ENCODE results near the gene PREX1.

The PREX1 gene

DNA sequence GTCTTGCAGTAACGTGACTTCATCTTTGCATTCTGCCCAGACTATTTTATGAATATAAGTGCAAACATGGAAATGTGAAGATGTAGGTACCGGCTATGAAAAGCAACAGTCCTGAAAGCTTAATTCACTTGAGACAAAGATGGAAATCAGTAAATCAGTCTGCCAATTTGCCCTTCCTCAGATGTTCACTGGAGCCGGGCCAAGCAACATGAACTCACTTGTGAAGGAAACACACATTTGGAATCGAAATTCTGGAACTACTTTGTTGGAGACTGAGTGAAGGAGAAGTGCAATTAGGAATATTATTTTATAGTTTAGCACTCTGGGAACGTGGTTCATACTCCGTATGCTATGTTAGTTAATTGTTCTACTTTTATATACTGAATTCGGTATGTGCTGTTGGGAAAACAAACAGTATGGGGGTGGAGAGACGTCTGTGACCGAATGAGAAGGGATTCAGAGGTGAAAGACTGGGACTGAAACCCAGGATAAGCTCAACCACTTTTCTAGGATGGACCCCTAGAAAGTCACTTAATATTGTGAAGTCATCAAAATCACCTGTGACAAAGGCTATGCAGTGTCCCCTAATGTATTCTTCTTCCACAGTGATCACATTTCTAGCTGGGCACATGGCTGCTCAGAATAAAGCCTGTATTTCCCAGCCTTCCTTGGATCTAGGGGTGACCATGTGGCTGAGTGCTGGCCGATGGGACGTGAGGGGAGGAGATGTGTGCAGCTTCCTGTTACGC is 95.5 kb downstream of the PREX1 start:
- no peak for DNase-seq (ENCODE audit: low spot score)

DNA sequence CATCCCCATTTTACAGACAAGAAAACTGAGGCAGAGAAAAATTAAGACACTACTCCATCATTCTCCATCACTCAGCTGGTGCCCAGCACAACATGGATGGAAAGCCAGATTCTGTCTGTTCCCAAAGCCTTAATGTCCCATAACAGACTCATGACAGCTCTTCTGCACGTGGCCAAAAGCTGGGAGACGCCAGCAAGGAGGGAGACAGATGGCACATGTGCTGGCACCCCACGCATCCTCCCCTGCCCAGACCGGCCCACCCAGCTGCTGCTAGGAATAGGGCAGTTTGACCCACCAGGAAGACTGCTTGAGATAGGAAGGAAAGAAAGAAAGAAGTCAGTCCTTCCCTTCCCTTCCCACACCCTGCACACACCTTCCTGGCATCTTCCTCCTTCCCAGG is 96.3 kb downstream of the PREX1 start:
- no peak for DNase-seq (ENCODE audit: low spot score)

DNA sequence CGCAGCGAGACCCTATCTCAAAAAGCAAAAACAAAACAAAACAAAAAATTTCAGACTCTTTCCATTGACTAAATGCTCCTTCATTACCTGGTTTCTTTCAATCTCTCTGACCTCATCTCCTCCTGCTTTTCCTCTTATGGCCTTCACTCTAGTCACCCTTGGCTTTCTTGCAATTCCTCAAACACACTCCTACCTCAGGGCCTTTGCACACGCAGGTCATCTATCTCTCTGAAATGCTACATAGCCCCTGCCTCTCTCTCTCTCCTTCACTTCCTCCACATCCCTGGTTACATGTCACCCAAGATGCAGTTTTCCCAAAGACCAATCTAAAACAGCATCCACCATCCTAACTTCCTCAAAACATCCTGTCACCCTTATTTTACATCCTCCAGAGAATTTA is 96.8 kb downstream of the PREX1 start:
- no peak for DNase-seq (ENCODE audit: low spot score)

DNA sequence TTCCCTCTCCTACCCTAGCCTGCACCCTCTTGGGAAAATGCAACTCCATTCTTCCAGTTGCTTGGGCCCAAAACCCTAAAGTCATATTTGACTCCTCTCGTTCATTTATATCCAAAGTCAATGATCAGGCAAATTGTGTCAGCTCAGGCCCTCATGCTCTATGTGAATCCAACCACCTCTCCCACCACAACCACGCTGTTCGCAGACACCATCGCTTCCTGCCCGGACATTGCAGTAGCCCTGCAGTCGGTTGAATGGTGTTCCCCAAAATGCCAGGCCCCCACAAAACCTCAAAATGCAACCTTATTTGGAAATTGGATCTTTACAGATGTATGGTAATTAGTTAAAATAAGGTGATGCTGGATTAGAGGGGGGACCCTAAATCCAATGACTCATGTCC is 98.3 kb downstream of the PREX1 start:
- no peak for DNase-seq (ENCODE audit: low spot score)

DNA sequence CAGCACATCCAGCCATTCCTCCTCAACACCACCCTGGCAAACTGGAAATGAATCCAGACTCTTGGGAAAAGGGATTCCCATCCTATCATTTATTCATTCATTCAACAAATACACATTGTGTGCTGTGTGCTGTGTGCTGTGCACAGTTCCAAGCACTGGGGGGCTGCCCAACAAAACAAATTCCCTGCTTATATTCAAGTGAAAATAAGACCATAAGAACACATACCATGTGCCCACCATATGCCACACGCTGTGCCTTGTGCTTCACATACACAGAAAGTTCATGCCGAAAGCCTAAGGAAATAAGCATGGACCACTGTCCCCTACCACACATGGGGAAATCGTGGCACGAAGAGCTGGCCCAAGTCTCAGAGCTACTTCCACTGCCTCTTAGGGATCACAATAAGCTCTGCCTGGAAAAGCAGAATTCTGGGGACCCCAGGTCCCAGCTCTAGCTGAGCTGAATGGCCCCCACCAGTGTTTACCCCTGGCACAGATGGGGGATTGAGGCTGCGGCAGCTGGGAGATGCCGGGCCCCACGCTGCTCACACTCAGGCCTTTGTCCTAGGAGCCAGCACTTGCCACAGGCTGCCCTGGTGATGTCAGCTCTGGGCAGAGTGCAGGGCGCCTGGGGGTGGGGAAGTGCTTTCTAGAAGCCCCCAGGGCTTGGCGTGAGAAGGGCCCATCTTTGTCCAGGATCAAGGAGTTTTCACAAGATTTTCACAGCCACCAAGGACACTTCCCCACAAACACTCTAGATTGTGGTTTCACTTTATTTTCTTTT is 99.6 kb downstream of the PREX1 start:
- DNase-seq (ENCODE audit: low spot score): no peak

DNA sequence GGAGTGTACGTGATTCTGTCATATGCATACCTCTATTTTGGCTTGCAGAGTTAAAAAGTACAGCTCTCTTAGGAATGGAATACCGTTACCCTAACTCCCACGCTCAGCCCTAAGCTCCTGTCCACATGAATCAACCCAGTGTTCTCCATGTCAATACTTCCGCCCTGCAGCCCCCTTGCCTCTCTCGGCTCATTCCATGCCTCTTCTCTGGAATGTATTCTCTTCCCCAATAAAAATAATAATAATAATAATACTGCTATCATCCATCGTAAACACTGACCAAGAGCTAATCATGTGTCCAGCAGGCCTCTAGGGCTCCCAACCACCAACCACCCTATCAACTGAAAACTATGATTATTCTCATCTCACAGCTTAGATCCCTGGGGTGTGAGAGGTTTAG is 100.6 kb downstream of the PREX1 start:
- DNase-seq (ENCODE audit: low spot score): no peak

DNA sequence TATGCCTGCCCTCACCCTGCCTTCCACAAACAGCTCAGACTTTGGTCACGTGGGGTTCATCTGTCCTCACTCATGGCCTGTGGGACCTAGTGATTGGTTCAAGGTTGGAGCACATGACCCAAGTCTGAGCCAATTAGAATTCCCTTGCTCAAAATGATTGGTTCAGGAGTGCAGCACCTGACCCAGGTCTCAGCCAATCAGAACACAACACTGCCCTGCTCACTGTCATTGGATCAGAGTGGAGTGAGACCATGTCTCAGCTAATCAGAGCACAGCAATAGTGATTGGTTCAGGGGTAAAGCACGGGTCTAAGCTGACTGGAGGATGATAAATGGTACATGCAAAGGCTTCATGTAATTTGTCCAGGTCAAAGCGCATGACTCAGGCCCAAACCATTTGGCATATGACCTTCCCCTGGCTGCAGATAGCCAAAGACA is 102.2 kb downstream of the PREX1 start:
- DNase-seq (ENCODE audit: low spot score): peak; percentile 9

DNA sequence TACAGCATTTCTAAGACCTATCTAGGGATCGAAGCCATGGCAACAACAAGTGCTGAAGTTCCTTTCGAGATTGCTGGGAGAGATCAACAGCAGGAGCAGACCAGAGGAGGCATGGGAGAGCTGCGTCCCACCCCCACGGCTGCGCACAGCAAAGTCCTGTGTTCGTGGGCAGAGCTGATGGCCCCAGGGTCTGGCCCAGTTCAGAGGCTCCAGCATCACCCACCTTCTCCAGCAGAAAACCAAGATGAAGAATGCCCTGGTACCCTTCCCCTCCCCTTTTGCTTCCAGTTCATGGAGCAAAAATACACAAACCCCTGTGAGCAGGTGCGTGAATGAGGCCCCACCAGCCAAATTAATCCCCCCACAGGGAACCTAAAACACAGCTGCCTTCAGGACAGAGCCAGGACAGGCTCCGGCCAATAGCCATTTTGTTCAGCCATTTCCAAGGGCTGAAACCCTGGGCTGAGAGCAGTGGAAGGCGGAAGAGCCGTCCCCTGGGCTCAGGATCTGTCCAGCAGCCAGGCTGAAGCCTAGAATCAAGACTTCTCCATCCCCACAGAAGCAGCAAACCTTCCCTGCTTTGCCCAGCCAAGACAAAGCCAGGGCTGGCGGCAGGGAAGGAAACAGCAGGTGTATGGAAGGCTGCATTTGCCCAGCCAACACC is 102.8 kb downstream of the PREX1 start:
- no peak for DNase-seq (ENCODE audit: low spot score)

DNA sequence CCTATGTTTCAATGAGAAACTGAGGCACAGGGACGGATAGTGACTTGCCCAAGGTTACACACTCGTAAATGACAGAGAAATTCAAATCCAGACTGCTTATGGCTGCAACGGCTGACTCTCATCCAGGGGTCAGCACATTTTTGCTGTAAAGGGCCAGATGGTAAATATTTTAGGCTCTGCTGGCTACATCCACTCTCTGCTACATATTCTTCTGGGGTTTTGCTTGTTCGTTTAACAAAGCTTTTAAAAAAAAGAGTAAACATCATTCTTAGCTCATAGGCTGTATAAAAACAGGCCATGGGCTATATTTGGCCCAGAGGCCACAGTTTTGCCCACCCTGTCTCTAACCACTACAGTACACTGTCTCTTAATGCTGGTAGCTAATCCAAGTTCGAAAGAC is 103.4 kb downstream of the PREX1 start:
- no peak for DNase-seq (ENCODE audit: low spot score)

DNA sequence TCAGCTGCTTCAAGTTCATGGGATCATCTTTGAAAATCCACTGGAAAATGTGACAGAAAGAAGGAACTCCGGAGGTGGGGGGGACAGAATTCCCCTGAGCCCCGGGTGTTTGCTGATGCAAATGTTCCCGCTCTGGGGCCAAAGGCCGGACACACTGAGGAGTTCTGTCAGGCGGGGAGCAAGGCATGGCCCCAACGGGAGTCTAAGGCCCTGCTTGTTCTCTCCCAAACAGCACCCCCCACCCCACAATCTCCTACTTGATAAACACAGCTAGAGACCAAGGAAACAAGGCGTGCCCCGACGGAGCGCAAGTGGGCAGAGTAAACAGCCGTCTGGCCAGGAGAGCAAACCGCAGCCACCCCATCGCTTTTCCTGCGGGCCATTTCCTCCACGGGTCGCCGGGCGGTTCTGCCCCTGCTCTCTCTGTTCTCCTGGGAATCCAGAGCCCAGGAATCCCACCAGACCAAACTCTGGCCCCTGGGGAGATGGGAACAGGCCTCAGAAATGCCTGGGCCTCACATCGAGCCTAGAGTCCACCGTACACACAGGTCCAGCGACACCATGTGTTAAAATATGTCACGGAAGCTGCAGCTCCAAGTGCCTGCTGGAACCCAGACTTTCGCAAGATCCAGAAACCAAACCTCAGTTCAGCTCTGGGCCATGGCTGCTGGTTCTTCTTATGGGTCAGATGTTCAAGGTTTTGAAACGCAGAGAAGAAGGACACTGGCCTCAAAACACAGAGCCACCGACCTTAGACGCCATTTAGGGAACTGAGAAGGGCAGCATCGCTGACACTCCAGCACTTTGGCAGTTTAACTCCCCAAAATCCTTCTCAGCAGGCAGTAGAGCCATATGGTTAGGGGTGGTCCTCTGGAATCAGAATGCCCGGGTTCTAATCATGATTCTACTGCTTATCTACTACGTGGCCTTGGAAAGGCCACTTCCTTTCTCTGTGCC is 104.2 kb downstream of the PREX1 start:
- DNase-seq (ENCODE audit: low spot score): no peak

DNA sequence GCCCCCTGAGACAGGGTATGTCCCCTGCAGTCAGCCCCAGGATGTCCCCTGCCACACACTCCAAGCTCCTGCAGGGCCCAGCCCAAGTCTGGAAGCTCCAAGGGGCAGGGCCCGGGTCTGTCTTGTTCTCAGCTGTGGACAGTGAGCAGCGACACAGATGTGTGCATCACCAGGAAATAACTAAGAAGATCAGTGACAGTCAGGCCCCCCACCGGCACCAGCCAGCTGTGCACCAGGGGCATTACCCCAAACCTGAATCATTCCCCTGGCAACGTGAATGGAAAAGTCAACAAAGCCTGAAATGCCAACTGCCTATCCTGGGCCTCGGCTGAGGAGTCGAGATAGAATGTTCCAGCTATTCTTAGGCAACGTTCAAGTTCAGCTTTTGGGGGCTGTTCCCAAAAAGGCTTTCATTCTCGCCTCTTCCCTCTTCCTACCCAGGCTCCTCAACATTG is 105.0 kb downstream of the PREX1 start:
- no peak for DNase-seq (ENCODE audit: low spot score)

DNA sequence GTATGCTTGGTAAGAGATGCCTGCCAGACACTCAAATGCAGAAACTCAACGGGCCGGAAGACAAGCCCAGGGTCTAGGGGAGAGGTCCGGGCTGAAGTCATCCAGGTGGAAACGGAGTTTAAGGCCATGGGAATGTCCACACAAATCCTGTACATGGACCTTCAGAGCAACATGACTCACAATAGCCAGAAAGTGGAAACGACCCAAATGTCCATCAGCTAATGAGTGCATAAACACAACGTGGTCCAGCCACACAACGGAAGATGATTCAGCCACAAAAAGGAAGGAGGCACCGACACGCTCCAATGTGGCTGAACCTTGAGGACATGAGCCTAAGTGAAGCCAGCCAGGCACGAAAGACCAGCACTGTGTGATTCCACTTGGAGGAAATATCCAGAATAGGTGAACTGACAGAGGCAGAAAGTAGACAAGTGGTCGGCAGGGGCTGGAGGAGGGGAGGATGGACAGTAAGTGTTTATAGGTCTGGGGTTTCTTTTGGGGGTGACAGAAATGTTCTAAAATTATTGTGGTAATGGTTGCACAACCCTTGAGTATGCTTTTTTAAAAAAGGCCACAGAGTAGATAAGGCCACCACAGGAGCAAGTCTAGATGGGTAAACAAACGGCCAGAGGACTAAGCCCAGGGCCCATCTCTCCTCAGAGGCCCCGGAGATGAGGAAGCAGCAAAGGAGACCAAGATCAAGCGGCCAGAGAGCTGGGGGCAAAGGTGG is 105.6 kb downstream of the PREX1 start:
- DNase-seq (ENCODE audit: low spot score): no peak

DNA sequence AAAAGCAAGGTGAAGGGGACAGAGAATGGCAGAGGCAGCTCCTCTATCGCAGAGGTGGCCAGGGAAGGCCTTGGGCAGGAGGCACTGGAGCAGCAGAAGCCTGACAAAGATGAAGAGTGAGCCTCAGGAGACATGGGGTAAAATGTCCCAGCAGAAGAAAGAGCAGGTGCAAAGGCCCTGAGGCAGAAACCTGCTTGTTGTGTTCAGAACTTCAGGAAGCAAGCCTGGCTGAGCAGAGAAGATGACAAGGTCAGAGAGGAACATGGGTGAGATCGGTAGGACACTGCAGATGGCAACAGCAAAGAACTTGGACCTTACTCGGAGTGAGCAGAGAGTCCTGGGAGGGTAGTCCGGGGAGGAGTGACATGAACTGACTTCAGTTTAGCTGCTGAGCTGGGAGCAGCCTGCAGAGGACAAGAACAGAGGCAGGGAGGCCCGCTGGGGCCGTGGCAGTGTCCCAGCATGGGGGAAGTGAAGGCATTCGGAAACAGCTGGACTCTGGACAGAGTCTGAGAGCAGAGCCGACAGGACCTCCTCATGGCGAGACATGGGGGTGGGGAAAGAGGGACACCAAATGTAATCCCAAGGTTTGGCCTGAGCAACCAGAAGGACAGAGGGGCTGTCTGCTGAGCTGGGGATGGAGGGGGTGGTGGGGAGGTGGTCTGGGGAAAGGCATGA is 106.3 kb downstream of the PREX1 start:
- DNase-seq (ENCODE audit: low spot score): no peak

DNA sequence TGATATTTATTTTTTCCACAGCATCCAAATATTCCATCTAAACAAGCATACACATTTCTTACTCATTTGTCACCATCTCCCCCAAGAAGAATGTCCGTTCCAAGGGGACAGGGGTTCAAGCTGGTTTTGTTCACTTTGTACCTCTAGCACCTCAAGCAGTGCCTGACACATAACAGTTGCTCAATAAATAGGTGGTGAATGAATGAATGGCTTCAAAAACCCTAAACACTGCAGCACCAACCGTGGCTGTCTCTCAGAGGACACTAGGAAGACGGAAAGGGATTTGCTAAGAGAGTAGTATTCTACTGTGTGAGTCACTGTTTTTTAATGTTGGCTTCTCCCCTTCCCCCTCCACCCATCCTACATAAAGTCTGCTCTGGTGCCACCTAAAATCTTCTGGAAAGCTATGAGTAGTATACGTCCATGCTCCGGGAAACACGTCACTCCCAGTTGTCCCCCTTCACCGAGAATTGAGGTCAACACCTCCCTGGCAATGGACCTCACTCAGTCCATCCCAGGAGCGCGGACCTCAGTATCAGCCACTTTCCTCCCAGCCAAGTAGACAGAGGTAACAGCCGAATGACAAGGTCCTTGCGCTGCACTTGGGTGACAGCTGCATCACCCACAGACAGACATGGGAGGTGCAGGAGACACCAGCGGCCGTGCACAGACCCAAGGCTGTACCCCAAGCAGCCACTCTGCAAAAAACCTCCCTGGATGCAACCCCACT is 107.4 kb downstream of the PREX1 start:
- DNase-seq (ENCODE audit: low spot score): no peak

DNA sequence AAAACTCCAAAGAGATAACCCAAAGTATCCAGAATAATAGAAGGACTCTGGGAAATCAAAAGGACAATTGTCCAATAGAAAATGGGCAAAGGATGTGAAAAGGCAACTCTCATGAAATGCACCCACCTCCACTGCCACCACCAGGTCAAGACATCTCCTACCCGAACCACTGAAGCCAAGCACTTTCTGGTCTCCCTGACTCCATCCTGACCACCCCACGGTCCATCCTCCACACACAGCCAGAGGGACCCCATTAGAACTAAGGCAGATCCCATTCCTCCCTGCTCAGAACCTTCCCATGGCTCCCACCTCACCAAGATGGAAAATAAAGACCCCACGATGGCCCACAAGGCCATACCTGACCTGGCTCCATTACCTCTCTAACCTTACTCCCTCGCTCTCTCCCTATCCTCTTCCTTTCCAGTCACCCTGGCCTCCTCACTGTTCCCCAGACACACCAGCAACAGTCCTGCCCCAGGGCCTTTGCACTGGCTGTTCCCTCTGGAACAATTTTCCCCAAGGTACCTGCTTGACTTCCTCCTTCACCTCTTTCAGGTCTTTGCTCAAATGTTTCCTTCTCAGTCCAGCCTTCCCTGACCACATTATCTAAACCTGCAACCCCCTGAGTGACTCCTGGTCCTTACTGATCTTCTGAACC is 108.1 kb downstream of the PREX1 start:
- DNase-seq (ENCODE audit: low spot score): no peak

DNA sequence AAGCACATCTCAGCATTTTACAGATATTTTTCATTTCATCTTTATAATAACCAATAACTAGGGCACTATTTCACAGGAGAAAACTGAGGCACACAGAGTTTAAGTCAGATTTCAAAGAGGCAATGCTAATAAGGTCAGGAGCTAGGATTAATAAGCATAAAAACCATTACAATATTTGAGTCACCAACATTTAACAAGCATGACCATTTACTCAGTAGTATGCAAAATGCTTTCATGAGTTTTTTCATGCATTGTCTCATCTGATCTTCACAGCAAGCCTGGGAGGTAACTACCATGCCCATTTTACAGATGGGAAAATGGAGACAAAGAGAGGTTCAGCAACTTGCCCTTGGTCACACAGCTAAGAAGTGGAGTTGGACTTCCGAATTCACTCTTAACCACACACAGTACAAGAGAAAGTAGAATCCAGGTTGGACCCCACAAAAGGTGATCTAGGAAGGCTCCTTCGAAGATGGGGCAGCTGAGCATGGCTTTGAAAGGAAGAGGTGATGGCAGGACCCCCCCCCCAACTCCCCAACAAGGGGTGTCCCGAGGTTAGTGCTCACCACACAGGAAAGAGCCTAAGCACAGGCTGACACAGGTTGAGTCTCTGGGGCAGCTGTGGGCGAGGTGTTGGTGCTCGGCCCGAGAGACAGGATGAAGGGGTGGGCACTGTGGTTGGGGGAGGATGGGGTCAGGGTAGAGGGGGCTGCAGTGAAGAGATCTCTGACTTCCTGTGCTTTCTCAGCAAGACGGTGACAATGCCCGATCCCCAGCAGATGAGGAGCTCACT is 108.8 kb downstream of the PREX1 start:
- no peak for DNase-seq (ENCODE audit: low spot score)

DNA sequence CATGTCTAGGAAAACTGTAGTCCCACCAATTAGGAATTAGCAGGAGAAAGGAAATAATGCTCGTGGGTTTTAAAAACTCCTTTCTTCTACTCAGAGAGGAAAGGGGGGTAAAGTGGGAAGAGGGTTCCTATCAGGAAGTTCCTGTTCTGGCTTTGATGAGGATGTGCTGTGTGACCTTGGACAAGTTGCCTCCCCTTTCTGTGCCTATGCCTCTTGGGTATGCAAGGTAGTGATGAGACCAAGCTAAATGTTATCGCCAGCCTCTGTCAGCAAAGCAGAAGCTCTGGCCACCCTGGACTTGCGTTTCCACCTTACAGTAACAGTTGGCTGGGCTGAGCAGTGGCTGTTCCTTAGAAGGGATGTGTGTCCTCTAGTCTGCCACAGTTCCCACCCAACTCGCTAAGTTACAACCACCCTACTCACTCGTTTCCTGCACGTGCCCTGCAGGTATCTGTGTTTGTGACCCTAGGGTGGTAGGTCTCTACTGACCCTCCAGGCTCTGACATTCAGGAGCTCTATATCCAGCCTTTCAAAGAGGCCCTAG is 110.0 kb downstream of the PREX1 start:
- DNase-seq (ENCODE audit: low spot score): no peak

DNA sequence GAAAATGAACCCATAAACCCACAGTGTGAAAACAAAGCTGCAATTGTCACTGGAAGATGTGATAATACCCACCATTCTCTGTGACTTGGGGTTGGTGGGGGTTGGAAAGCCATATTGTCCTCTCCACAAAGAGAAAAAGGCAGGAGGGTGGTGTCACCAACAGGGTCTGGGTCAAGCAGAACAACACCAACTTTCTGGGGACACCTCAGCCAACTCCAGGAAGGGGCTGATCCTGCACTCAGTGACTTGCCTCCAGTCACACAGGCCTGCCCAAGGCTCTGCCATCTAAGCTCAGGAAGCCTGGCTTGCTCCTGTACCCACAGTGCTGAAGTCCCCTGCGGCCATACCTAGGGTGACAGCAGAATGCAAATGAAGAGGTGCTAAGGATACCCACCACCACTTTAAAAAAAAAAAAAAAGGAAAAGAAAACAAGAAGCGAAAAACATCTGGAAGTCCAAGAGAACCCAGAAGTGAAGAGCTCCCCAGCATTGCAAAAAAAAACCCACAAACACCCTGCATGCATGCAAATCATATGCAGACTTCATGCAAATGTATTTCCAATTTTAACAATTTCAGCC is 110.6 kb downstream of the PREX1 start:
- no peak for DNase-seq (ENCODE audit: low spot score)

Measured in hematopoietic multipotent progenitor cell treated with erythropoietin and hydrocortisone succinate and interleukin-3 and kit ligand, for 17 days (in vitro differentiated cells).